GM08714 (cell line): Measurements from ENCODE around the gene C2orf92.

Source experiments
- H3K4me3 ChIP-seq: fragments of 200-500 bp; sonication (Bioruptor generic); 2 replicates; pipeline ENCODE4 v1.5.1; 2014; ENCODE audit warnings: mild to moderate bottlenecking, low read length, inconsistent platforms
- ZNF274 ChIP-seq: IDR thresholded peaks from 2 replicates; pipeline ENCODE4 v1.6.1; 2012; ENCODE audit warnings: mild to moderate bottlenecking, low read depth, low read length

The C2orf92 gene

DNA sequence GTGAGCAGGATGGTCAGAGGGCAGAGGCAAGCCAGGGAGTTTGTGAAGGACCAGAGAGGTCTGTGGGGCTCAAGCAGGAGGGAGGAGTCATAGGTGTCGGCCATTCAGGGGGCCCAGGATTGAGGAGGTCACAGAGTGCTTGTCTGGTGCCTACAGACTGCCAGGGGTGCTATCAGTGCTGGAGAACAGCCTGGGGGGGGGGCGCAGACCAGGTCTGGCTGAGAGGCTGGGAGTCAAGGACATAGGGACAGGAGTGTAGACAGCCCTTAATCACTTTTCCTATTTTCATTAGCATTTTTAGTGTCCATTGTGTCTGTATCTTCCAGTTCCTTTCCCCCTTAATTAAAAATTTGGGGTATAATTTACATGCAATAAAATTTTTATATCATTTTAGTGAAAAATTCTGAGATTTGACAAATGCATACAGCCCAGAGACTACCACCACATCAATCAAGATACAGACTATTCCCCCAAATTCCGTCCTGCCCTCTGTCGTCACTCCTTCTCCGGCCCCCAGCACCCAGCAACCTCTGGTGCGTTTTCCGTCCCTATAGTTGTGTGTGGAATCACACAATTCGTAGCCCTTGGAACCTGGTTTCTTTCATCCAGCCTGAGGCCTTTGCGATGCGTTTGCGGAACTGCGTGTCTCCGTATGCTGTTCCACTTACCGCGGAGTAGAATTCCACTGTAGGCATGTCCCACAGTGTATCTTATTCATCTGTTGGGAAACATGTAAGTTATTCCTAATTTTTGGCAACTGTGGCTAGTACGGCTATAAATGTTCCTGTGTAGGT, 50.0 kb downstream of the C2orf92 start:
- no peak for TF ChIP-seq ZNF274
- H3K4me3 ChIP-seq, result no peak overlapping the region

DNA sequence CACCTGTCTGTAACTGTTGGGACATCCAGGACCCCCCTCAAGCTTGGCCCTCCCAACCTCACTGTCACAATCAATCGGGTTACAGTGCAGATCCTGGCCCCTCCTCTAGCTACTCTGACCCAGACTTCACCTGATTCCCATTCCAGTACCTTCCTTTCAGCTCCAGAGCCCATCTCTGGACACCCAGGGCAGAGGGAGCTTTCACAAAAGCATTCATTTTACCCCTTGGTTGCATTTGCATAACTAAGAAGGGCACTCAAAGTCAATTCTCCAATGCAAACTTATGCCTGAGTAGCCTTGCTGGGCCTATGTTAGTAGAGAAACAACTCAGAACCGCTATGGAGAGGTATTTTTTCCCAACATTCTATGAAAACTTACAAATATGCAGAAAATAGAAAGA, 51.2 kb downstream of the C2orf92 start:
- H3K4me3 ChIP-seq, result no peak overlapping the region
- no peak for TF ChIP-seq ZNF274

DNA sequence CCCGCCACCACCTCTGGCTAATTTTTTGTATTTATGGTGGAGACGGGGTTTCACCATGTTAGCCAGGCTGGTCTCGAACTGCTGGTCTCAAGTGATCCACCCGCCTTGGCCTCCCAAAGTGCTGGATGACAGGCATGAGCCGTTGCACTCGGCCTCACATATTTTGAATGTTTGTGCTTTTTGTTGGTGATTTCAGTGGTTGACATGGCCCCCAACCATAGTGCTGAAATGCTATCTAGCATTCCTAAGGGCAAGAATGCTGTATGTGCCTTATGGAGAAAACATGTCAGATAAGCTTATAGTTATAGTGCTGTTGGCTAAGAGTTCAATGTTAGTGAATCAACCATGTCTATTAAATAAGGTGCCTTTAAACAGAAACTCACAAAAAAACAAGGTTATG, 52.7 kb downstream of the C2orf92 start:
- TF ChIP-seq ZNF274, result no peak
- H3K4me3 ChIP-seq, result no peak overlapping the region

DNA sequence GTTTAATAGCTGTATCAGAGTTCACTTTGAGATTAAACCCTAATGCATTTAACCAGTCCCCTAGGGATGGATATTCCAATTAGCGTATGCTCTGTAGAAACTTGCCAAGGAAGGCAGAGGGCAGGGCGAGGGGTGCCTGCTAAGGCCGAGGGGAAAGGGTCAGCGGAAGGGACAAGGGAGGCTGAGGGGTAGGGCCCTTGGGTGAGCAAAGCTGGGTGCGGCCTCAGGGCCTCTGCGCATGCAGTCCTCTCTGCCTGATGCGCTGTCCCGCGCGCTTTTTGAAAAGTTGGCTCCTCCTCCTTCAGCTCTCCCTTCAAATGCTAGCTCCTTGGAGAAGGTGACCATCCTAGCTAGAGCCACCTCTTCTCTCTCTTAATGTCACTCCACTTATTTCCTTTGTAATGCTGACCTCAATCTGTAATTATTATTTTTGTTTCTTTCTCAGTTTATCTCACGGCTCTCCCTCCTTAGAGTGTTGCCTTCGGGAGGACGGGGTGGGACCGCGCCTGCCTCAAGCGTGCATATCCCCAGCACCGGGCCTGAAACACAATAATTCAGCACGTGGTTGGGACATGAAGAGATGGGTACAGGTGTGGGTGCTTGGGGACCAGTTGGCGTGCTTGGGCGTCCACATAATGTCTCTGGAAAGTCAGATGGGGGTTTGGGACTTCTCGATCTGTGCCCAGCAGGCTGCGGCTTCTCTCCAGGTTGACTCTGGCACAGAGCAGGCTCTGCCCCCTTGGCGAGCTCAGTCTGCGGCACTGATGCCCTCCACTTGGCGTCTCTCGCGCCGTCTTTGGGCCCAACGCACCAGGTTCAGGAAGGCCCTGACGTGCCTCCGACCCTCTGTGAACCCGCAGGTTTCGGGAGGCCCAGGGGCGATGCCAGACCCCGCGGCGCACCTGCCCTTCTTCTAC, 53.9 kb downstream of the C2orf92 start:
- no peak for TF ChIP-seq ZNF274

DNA sequence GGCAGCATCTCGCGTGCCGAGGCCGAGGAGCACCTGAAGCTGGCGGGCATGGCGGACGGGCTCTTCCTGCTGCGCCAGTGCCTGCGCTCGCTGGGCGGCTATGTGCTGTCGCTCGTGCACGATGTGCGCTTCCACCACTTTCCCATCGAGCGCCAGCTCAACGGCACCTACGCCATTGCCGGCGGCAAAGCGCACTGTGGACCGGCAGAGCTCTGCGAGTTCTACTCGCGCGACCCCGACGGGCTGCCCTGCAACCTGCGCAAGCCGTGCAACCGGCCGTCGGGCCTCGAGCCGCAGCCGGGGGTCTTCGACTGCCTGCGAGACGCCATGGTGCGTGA, 54.5 kb downstream of the C2orf92 start:
- TF ChIP-seq ZNF274, result no peak
- H3K4me3 ChIP-seq, result no peak overlapping the region

More for the DNA sequence above, 53.9 kb downstream of the C2orf92 start:
- no peak overlapping the region for H3K4me3 ChIP-seq

DNA sequence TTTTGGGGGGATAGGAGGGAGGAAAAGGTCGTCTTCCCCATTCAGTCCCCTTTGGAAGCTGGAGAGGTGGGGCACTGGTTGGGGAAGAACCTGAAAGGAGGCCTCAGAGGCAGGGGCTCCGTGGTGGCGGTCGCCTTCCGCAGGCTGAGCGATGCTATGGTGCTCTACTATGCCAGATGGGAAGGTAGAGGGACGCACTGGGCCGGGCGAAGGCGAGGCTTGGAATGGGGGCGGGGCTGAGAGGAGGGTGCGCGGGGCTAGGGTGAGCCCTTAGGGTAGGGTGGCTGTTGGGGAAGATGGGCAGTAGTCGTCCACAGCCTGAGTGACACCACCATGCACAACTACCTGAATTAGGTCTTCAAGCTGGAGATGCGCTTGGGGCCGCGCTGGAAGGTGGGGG, 55.0 kb downstream of the C2orf92 start:
- no peak for TF ChIP-seq ZNF274
- no peak overlapping the region for H3K4me3 ChIP-seq

DNA sequence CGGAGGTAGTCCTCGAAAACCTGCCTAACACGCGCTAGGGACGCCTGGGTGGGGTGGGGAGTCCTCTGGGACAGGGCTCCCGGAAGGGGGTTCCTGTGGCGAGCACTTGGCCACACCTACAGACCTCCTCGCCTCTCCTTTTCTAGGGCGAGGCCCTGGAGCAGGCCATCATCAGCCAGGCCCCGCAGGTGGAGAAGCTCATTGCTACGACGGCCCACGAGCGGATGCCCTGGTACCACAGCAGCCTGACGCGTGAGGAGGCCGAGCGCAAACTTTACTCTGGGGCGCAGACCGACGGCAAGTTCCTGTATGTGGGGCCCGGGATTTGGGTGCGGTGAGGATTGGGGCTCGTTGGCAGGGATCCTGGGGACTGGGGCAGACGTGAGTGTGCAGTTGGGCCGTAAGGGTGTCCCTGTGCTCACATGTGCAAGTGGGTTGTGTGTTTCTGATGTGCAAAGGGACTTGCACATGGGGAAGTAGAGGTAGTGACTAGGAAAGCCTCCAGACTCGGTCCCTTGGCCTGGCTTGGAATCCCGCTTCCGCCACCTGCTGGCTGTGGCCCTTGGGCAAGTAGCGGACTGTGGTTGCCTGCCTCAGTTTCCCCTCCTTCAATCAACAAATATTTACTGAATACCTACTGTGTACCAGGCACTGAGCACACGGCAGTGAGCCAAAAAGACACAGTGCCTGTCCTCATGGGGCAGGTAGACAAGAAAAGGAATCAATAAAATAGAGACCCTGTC, 55.6 kb downstream of the C2orf92 start:
- TF ChIP-seq ZNF274, result no peak
- H3K4me3 ChIP-seq, result no peak overlapping the region

DNA sequence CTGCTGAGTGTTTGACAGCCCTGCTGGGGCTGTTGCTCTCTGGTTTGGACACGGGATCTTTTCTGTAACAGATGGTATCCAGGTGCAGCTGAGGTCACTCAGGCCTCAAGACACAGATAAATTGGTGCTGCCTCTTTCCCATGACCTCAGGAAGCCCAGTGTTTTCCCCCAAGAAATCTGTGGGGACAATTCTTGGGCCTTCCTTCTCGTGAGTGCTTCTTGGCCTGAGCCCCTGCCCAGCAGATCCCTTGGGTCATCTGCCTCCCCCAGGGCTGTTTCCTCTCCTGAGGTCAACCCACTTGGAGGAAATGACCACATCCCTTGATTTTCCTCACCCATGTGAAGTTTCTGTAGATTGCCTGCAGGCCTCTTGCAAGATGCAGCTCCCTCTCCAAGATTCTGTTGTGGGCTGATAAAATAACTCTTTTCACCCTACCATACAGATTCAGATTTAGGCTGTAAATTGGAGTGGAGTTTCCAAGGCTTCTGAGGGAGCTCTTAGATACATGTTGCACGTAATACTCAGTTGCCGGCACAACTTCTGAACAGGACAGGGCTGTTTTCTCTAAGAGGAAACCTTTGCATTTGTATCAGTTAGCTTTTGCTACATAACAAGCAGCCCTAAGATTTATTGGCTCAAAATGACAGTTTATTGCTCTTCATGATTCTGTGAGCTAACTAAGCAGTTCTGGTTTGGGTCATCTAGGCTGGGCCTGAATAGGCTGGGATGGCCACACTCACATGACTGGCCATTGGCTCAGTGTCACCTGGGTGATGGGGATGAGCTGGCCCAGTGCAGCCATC, 57.0 kb downstream of the C2orf92 start:
- no peak for TF ChIP-seq ZNF274
- H3K4me3 ChIP-seq, result no peak overlapping the region

DNA sequence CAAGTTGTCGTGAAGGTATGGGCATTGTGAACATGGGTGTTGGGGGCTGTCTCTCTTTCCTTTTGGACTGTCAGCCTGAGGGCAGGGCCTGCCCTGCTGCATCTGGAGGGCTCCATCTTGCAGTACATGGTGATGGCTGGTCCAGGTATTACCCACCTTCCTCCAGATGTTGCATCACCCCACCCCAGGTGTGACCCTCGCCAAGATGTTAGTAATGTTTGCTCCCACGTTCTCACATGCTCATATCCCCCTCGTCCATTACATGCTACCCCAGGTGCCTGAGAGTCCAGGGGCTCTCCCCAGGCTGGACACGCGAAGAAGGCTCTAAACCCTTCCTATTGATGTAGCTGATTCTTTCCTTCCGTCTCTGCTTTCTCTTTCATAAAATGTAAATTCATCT, 57.8 kb downstream of the C2orf92 start:
- H3K4me3 ChIP-seq, result no peak overlapping the region
- no peak for TF ChIP-seq ZNF274

DNA sequence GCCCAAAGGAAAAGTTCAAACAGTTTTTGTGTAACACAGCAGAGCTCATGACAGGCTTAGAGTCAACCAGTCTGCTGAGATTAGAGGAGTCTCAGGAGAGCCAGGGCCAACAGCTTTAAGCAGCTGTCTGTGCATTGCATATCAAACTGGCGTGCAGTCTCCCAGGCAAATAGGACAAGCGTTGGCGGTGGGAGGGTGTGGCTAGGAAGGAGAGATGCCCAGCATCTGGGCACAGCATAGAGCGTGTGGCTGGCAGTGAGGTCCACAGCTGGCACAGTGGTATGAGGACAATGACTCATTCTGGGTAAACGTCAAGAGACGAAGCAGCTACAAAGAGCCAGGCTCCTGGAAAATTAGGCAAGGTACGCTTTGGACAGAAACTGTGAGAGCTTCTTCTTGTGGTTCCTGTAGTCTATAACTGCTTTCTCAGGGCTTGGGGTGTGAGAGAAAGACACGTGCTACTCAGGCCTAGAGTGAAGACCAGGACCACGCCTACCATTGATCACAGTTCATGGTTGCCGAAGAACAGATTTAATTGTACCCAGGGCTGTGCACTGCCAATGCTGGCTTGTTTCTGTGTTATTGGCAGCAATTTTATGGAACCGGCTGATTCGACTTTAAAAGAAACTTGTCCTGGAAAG, 58.7 kb downstream of the C2orf92 start:
- H3K4me3 ChIP-seq, result no peak overlapping the region
- TF ChIP-seq ZNF274, result no peak

DNA sequence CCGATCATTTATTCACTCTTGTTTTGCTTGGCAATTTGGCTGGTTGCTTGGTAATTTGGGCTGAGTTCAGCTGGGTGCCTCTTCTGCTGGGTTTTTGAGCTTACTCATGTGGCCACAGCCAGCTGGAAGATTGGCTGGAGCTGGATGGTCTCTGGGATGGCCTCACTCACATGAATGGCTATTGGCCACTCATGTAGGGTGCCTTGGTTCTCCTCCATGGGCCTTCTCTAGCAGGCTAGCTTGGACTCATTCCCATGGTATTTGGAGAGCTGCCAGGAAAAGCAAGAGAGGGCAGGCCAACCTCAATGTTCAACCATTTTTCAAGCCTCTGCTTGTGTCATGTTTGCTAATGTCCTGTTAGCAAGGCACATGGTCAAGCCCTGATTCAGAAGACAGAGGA, 60.7 kb downstream of the C2orf92 start:
- H3K4me3 ChIP-seq, result no peak overlapping the region
- no peak for TF ChIP-seq ZNF274

DNA sequence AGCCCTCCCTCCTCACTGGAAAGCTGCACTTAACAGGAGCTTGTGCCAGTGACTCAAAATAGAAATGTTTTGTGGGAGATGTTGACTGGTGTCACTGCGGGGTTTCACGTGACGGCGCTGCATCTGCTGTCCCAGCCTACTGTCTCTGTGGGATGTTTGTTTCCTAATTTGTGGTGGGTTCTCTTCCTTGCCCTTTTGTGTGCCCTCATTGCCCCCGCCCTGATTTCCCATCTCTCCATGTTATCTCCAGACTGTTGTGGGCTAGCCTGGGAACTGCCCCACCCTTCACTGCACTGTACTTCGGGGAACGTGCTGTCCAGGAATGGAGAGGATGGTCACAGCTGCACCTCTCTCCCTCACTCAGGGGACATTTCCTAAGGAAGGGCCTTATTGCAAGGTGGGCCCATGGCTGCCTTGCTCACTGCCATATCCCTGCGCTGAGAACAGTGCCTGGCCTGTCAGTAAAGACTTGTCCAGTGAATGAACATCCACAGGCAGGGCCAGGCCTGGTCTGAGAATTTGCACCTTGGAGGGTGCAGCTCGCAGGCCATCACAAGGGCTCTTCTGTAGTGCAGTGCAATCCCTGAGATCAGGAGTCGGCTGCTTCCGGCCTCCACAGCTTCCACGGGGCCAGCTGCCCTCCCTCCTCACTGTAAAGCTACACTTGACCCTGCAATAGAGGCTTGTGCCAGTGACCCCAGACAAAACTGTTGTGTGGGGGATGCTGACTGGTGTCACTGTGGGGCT, 61.9 kb downstream of the C2orf92 start:
- TF ChIP-seq ZNF274, result no peak

More for the DNA sequence above, 61.9 kb downstream of the C2orf92 start:
- no peak overlapping the region for H3K4me3 ChIP-seq
